Colonic mucosa (tissue), 4 donors: ENCODE data around the gene ZNF534. TPM values are rescaled to one million over a fixed set of nuclear protein-coding genes. Genes with fewer than 3 reads are reported as not detected.
"Not testable (repeated sequence)": the region's sequence is repeated elsewhere in the genome, so short reads cannot be mapped to it uniquely, and the experiment has no call there.

Experiments used
- DNase-seq: peaks from one replicate; pipeline ENCODE4 v3.0.0-alpha.2; 2020
- H3K27ac ChIP-seq: fragments of 200-600 bp; one replicate; pipeline ENCODE4 v1.8.0; 2021
- H3K27me3 ChIP-seq: fragments of 200-600 bp; one replicate; pipeline ENCODE4 v1.8.0; 2021
- H3K36me3 ChIP-seq: fragments of 200-600 bp; one replicate; pipeline ENCODE4 v1.8.0; 2021
- H3K4me1 ChIP-seq: fragments of 200-600 bp; one replicate; pipeline ENCODE4 v1.8.0; 2021; ENCODE audit warnings: mild to moderate bottlenecking
- H3K4me3 ChIP-seq: fragments of 200-600 bp; one replicate; pipeline ENCODE4 v1.8.0; 2021
- H3K9ac ChIP-seq, 2 donors: one replicate each; pipeline ENCODE4 v1.7.0; 2013; ENCODE audit warnings: control low read depth in 2 of 2, low read depth in 2 of 2, low read length in 2 of 2
- H3K9me3 ChIP-seq: fragments of 200-600 bp; one replicate; pipeline ENCODE4 v1.8.0; 2021
- CTCF ChIP-seq: fragments of 200-600 bp; IDR thresholded peaks from one replicate; pipeline ENCODE4 v1.8.0; 2022; ENCODE audit warnings: antibody characterized with exemption, mild to moderate bottlenecking
- intact Hi-C: fragments of 100-400 bp; cut with DNase I; formaldehyde crosslinking; loops from one replicate; pipeline ENCODE4 v1.14.1; 2022
- total RNA-seq, 2 donors: library from RNA; stranded (reverse); fragmentation: NEBNext Ultra II Directional in 1 of 2; extraction: Animal tissue kit (Norgen Biotek cat#: 25700) in 1 of 2; gene quantifications; one replicate each; pipeline ENCODE4 v1.2.1, GENCODE V29; 2021
- donor health status: healthy.
- donor health status: DM: no; HTN: no; CAD: no.
- donor health status: DM: no; HTN: no; CAD: no.

ZNF534 gene
- total RNA-seq, 2 donors from 2014 or later: 0.12 TPM; not detected in 1

- intact Hi-C loops: no loop called here
- H3K27ac ChIP-seq: no peak overlapping the region
- no peaks in the 10 kb centered on the region for H3K4me1 ChIP-seq
- H3K4me3 ChIP-seq: no peak overlapping the region
- no peaks in the 10 kb centered on the region for H3K9me3 ChIP-seq
- H3K36me3 ChIP-seq: no peaks in the 10 kb centered on the region
- DNase-seq: no peak
- H3K9ac ChIP-seq: no peak overlapping the region
- H3K27me3 ChIP-seq: no peaks in the 10 kb centered on the region
- no peak for TF ChIP-seq CTCF
Observed at GRCh38 chr19:52464798-52465470, 36.0 kb downstream of the ZNF534 start.

GRCh38 chr19:52473655-52474350 lies 44.9 kb downstream of the ZNF534 start:
- no peak for DNase-seq
- no peak overlapping the region for H3K27ac ChIP-seq
- H3K27me3 ChIP-seq: no peaks in the 10 kb centered on the region
- TF ChIP-seq CTCF: no peak
- H3K4me1 ChIP-seq: no peaks in the 10 kb centered on the region
- no peak overlapping the region for H3K4me3 ChIP-seq
- no peaks in the 10 kb centered on the region for H3K36me3 ChIP-seq
- intact Hi-C loops: no loop called here
- H3K9ac ChIP-seq: no peak overlapping the region
- peaks cover 31% of the 10 kb centered on the region for H3K9me3 ChIP-seq

- Histone ChIP-seq H3K27me3 (no peaks in the 10 kb centered on the region), H3K4me3 (no peak overlapping the region), H3K4me1 (no peaks in the 10 kb centered on the region), H3K9ac (no peak overlapping the region), H3K9me3 (peaks cover 31% of the 10 kb centered on the region), H3K36me3 (no peaks in the 10 kb centered on the region), H3K27ac (no peak overlapping the region)
- no peak for TF ChIP-seq CTCF
- intact Hi-C loops: no loop called here
- no peak for DNase-seq
Observed at GRCh38 chr19:52474351-52475127, 45.6 kb downstream of the ZNF534 start.

- H3K9ac ChIP-seq, intact Hi-C loops, H3K4me3 ChIP-seq, H3K36me3 ChIP-seq, H3K4me1 ChIP-seq, H3K9me3 ChIP-seq, H3K27ac ChIP-seq, H3K27me3 ChIP-seq, DNase-seq: not testable (repeated sequence)
Observed at GRCh38 chr19:52484111-52484743, 55.3 kb downstream of the ZNF534 start.

GRCh38 chr19:52485064-52485463 lies 56.1 kb downstream of the ZNF534 start:
- H3K4me3 ChIP-seq, H3K9me3 ChIP-seq, H3K27me3 ChIP-seq, DNase-seq, H3K27ac ChIP-seq, H3K36me3 ChIP-seq, intact Hi-C loops, H3K9ac ChIP-seq, H3K4me1 ChIP-seq: not testable (repeated sequence)

GRCh38 chr19:52485561-52486240 lies 56.8 kb downstream of the ZNF534 start:
- H3K4me3 ChIP-seq, H3K27ac ChIP-seq, H3K4me1 ChIP-seq, H3K36me3 ChIP-seq, DNase-seq, intact Hi-C loops, H3K9ac ChIP-seq, H3K27me3 ChIP-seq, H3K9me3 ChIP-seq: not testable (repeated sequence)
